AG04450 (cell line): ENCODE data around the gene NDUFV3. TPM values are rescaled to one million over a fixed set of nuclear protein-coding genes. Genes with fewer than 3 reads are reported as not detected.

Experiments used
- CTCF ChIA-PET: fragments of 300-600, 350-600 bp; formaldehyde crosslinking; extraction: SDS; loops from one replicate; lab custom pipeline; 2022; ENCODE audit warnings: antibody characterized with exemption, inconsistent platforms; lab: Charles Lee
- POLR2A ChIA-PET: fragments of 350-600 bp; formaldehyde crosslinking; extraction: SDS; loops from one replicate; lab custom pipeline; 2021; ENCODE audit warnings: antibody characterized with exemption, inconsistent platforms; lab: Yijun Ruan, JAX
- DNase-seq: peaks from one replicate; pipeline ENCODE4 v3.0.0-alpha.2; 2011; ENCODE audit warnings: low read depth, low spot score
- H3K27ac ChIP-seq: one replicate; pipeline ENCODE4 v1.5.1; 2012; ENCODE audit warnings: low read depth, low read length, control low read depth
- H3K27me3 ChIP-seq: one replicate; pipeline ENCODE4 v1.6.0; 2012; ENCODE audit warnings: low read length; ENCODE audit not compliant: control insufficient read depth, insufficient read depth
- H3K4me3 ChIP-seq: 2 replicates; pipeline ENCODE4 v1.5.1; 2011; ENCODE audit warnings: mild to moderate bottlenecking, low read depth, low read length, control low read depth
- H3K9me3 ChIP-seq: 2 replicates; pipeline ENCODE4 v1.5.1; 2012; ENCODE audit warnings: low read length; ENCODE audit not compliant: control insufficient read depth, insufficient read depth
- CTCF ChIP-seq: IDR thresholded peaks from 2 replicates; pipeline ENCODE4 v1.5.1; 2011; ENCODE audit warnings: low read depth, low read length, control low read depth, inconsistent platforms
- polyA plus RNA-seq: library from polyadenylated mRNA; depleted of rRNA; stranded (reverse); fragments of >200 nt; gene quantifications from 2 replicates; pipeline ENCODE4 v1.2.3, GENCODE V29; 2011

Gene NDUFV3
- polyA plus RNA-seq, 1 experiment, result 25.9 TPM

DNA sequence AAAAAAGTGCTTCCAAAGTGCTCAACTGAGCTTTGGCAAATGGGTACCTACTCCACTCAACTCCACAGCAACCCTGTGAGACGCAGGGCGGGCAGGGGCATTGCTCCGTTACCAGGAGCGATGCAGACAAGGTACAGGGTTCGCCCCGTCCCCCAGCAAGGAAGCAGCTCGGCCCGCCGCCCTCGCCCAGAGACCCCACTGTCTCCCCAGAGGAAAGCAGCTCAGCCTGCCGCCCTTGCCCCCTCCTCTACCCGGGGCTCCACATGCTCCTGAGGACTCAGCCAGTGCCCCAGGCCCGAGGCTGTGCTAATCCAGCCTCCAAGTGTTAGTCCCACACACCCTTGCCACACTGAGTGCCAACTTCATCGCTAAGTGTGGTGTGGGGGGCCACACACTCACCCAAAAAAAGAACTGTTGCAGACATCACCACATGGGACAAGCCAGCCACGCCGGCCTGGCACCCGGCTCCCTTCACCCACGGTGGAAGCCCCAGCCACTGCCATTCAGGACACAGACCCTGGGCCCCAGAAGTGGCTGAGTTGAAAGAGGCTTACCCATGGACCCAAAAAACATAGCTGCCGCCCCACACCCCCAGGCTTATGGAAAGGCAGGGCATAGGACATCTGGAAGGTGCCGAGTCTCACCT lies 40.1 kb upstream of the NDUFV3 start:
- no peaks in the 10 kb centered on the region for H3K27me3 ChIP-seq
- H3K4me3 ChIP-seq, result no peak overlapping the region
- ChIA-PET CTCF (no interaction called here), POLR2A (no interaction called here)
- TF ChIP-seq CTCF, result no peak
- H3K9me3 ChIP-seq, result no peaks in the 10 kb centered on the region; the same call in 1 of the 2 replicates
- no peak overlapping the region for H3K27ac ChIP-seq
- no peak for DNase-seq

DNA sequence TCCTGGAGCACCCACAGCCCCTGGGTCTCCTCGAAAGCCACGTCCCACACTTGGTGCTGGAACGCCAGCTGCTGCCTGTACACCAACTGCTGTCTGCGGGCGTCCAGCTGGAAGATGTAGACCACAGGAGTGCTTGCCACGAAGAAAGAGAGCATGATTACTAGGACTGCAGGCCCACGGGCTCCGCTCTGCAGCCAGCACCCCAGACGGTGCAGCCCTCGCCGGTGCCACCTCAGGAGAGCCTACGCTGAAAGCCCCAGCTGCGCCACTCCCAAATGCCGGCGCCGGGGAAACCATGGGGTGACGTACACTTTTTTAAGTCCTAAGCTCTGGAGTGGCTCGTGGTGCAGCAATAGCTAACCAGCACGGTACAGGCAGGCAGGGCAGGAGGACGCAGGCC lies 39.5 kb upstream of the NDUFV3 start:
- no peaks in the 10 kb centered on the region for H3K27me3 ChIP-seq
- no peak for TF ChIP-seq CTCF
- DNase-seq, result no peak
- no peak overlapping the region for H3K4me3 ChIP-seq
- ChIA-PET POLR2A (interaction anchor here (0.6 kb wide), 1 partner anchor 927 kb away, joined by 3 read pairs; no protein-coding TSS in a partner anchor), CTCF (no interaction called here)
- no peak overlapping the region for H3K27ac ChIP-seq
- no peaks in the 10 kb centered on the region; the same call in 1 of the 2 replicates for H3K9me3 ChIP-seq

GRCh38 chr21:42854246-42855010 lies 38.7 kb upstream of the NDUFV3 start:
- Histone ChIP-seq H3K9me3 (no peaks in the 10 kb centered on the region; the same call in 1 of the 2 replicates), H3K27me3 (no peaks in the 10 kb centered on the region), H3K4me3 (no peak overlapping the region), H3K27ac (no peak overlapping the region)
- DNase-seq, result no peak
- ChIA-PET POLR2A (no interaction called here), CTCF (no interaction called here)
- TF ChIP-seq CTCF, result no peak

DNA sequence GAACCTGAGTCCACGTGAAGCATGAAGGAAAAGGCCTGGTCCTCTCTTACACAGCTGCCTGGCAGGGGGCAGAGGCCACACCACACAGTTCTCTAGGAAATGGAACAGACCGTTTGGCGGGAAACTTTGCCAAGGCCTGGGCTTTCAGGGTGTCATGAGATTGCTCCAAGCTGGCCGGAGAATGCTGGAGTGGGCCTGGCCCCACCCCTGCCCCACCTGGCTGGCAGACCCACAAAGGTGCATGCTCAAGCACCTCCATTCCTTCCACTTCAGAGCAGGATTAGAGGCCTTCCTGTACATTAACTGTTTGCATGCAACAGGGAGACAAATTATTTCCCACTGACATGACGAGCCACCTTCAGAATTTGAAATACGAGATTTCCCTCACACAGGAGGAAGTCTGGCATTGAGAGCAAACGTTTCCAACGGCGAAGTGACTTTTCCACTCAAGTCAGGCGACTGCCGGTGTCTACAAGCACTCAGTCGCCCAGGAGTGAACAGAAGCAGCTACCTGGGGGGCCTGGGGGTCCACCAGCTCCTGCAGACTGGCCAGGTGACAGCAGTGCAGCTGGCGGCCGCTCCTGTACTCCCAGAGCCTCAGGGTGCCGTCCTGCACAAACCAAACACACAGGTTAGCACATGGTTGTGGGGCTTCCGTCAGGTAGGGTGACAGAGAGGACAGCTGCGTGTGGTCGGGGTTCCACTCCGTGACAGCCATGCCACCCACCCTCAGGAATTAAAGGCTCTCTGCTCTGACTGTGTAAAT lies 37.8 kb upstream of the NDUFV3 start:
- Histone ChIP-seq H3K4me3 (no peak overlapping the region), H3K9me3 (no peaks in the 10 kb centered on the region), H3K27me3 (no peaks in the 10 kb centered on the region), H3K27ac (no peak overlapping the region)
- ChIA-PET CTCF (no interaction called here), POLR2A (no interaction called here)
- no peak for DNase-seq
- TF ChIP-seq CTCF, result no peak
